Activated CD8-positive, alpha-beta memory T cell treated with anti-CD3 and anti-CD28 coated beads, Interleukin-2, amount 50 U/mL, for 1 hour (primary cell): ENCODE results near the gene AMPD2.

Experiments used
- DNase-seq: peaks from one replicate; pipeline ENCODE4 v3.0.0-alpha.2; 2020; ENCODE audit errors: extremely low read depth

The AMPD2 gene

DNA sequence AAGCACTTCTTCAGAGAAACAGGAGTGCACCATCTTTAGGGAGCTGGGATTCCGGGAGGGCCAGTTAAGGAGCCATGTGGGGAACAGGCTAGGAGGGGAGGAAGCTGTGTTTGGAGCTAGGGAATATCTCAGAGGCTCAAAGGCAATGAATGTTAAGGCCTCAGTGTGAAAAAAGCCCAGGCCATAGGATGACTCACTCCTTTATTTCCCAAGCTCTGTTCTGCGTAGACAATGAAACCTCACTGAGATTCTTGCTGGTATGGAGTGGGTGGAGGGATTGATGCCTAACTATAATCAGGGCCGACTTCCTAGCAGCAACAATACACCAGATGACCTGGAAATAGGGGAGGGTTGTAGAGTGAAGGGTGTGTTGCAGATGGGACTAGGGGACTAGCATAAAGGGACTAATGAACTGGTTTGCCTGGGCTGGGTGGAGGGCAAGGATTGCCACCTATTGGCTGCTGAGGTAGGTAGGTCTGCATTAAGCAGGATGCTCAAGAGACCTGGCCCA, 2.3 kb upstream of the AMPD2 start:
- DNase-seq, result no peak

DNA sequence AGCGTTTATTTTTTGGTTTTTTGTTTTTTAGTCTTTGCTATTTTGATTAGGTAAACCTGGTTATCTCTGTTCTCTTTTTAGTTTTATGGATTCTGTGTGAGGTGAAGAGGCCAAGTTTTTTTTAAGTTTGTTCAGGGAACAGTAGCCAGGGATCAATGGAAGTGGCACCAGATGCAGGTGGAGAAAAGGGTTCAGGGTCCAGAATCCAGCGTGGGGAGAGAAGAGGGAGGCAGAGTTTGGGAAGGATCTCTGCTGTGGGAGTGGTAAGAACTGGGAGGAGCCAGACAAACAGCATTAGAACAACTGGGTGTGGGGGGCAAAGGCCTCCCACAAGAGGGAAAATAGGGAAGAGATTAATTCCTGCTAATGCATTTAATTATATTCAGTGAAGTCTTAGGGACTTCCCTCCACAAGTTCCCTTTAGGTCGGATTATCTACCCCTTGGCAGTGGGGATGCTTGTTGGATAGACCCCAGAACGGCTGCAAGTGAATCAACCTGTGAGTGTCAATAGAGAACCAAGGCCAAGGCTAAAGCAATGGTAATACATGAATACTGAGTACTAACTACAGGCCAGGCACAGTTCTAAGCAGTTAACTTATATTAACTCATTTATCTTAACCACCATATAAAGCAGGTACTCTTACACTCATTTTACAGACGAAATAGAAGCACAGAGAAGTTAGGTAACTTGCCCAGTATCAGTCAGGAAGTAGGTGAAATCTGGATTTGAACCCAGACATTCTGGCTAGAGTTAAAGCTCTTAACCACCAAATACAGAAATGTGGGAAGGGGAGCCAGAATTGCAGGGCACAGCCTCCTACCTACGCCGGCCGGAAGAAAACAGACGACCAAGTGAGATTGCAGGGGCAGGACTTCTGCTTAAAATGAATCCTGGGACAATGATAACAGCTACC, 719 bp upstream of the AMPD2 start:
- DNase-seq, result no peak

GRCh38 chr1:109620401-109620791, 759 bp downstream of the AMPD2 start:
- DNase-seq, result no peak

GRCh38 chr1:109620841-109621286, 1.2 kb downstream of the AMPD2 start:
- DNase-seq, result peak; percentile 96

DNA sequence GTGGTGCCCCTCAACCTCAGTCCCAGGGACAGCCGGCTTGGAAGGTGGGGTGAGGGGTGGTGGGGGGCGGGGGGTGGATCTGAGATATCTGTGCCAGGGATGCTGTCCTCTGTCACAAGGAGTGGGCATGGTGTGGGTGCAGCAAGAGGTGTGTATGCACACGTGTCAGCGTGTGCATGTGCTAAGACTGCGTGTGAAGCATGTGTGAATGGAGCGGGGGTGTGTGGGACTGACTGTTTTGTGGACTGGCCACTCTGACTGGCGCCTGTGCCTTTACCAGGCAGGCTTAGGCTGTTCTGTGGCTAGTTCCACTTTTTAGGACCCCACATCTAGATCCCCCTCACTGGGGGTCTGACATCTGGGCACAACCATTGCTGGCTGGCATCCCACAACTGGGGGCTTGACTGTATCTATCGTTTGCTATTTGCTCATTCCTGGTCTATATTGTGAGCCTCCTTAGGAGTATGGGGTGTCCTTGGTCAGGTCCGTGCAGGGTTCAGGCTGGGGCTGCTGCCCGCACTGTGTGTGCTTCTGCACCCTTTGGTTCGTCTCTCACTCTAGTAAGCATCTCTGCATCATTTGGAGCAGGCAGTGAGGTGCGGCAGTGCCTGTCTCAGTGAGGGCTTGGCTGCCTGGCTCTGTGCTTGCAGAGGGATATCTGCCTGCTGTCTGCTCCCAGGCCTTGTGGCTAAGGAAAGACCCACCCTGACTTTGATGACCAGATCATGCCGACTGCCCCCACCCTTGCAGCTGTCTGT, 1.9 kb downstream of the AMPD2 start:
- DNase-seq, result no peak

- no peak for DNase-seq
Observed at GRCh38 chr1:109622137-109622892, 2.7 kb downstream of the AMPD2 start.

GRCh38 chr1:109622895-109623294, 3.3 kb downstream of the AMPD2 start:
- DNase-seq, result no peak

- DNase-seq, result no peak
Observed at GRCh38 chr1:109623601-109624161, 4.0 kb downstream of the AMPD2 start.

DNA sequence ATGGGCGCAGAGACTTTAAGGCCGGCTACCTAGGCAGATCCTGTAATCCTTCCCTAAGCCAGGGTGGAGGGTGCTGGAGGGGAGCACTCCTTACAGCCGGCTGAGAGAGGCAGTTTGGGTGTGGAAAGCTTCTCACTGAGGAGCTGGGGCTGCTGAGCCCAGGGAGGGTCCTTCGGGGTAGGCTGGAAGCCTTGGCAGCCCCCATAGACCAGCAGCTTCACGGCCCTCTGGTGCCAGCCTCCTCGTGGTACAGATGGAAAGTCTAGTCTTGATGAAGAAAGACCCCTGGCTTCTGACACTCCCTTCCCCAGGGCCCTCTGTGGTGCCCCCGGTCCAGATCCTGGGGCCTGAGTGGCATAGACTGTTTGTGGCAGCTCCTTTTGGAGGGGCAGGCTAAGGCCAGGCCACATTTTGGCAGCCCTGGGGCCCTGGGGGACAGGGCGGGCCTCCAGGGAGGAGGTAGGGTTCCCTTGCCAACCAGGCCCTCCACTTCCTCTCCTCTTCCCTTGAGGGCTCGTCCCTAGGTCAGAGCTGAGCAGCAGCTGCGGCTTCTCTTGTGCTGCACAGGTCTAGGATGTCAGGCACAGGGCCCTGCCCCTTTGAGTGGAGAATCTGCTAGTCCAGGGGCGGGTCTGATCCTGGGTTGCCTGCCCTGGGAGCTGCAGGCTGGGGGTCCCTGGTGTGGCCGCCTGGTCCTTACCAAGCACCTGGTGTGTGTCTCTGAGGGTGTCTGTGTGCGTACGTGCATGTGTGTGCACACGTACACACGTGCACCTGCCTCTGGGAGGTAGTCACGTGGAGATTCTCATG, 4.8 kb downstream of the AMPD2 start:
- DNase-seq, result no peak

DNA sequence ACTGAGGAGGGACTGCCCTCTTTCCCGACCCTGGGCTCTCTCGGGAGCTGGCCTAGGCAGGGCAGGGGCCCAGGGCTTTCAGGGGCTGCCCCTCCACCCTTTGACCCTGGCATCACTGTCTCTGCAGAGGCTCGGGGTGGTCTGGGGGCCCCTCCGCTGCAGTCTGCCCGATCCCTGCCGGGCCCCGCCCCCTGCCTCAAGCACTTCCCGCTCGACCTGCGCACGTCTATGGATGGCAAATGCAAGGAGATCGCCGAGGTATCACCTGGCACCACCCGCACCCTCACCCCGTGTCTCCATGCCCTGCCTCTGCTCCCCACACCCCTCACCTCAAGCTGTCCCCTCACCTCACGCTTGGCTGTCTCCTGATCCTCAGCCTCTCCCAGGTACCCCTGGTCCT, 5.5 kb downstream of the AMPD2 start:
- no peak for DNase-seq

GRCh38 chr1:109625601-109626560, 6.2 kb downstream of the AMPD2 start:
- no peak for DNase-seq

DNA sequence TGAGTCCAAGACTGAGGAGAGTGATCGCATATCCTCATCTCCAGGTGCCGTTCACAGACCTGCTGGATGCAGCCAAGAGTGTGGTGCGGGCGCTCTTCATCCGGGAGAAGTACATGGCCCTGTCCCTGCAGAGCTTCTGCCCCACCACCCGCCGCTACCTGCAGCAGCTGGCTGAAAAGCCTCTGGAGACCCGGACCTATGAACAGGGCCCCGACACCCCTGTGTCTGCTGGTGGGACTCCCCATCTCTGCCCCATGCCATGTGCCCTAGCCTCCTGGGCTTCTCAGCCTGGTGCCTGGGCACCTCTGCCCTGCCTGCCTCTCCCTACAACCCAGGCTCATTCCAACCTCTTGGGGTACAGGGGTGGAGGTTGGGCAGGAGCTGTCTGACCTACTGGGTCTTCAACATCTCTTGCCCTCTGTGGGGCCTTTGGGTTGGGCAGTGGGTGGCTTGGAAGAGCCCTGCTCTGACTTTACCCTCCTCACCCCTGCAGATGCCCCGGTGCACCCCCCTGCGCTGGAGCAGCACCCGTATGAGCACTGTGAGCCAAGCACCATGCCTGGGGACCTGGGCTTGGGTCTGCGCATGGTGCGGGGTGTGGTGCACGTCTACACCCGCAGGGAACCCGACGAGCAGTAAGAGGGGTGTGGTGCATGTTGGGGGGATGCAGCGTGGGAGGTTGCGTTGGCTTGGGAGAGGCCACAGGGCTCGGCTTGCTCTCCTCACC, 7.2 kb downstream of the AMPD2 start:
- no peak for DNase-seq

- DNase-seq, result no peak
Observed at GRCh38 chr1:109627692-109628399, 8.2 kb downstream of the AMPD2 start.

DNA sequence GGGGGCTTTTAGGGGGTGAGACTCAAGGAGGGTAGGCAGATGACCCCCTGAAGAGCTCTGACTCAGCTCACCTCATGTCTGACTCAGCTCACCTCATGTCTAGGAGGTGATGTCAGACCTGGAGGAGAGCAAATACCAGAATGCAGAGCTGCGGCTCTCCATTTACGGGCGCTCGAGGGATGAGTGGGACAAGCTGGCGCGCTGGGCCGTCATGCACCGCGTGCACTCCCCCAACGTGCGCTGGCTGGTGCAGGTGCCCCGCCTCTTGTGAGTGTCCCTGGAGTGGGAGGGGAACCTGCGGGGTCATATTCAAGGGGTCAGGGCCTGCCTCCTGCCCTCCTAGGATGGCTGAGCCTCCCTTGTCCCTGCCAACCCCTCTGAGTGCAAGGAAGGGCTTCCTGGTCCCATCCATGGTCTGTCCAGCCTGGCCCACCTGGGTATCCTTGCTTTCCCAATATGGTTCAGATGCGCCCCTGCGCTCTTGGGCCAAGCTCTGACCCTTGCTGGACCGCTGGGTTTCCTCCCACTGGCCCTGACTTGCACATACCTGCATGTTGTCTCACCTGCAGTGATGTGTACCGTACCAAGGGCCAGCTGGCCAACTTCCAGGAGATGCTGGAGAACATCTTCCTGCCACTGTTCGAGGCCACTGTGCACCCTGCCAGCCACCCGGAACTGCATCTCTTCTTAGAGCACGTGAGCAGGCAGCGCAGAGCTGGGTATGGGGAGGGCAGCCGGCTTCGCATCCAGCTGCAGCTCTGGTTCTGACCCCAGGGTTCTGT, 9.1 kb downstream of the AMPD2 start:
- DNase-seq, result no peak

DNA sequence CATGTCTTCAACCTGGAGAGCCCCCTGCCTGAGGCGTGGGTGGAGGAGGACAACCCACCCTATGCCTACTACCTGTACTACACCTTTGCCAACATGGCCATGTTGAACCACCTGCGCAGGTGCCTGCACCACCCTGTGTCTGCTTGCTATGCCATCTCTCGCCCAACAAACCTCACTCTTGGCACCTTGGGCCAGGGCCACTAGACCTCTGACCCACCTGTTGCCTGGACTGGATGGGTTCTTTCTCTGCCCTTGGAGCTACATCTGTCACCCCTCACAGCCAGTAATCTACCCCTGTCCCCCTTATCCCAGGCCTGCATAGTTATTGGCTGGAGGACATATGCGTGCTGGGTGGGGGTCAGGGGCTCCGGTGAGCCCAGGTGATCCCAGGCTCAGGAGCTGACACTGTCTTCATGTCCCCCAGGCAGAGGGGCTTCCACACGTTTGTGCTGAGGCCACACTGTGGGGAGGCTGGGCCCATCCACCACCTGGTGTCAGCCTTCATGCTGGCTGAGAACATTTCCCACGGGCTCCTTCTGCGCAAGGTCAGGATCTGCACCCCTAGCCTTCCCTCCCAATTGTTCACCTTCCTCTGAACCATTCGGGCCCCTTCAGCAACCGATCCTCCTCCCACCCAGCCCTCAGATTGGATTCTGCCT, 9.9 kb downstream of the AMPD2 start:
- DNase-seq, result no peak

GRCh38 chr1:109630081-109630897, 10.7 kb downstream of the AMPD2 start:
- no peak for DNase-seq
